Fibroblast of skin of left quadriceps (primary cell): ENCODE data around the gene GDF10.

Source experiments
- DNase-seq, 2 experiments: peaks; one replicate each; pipeline ENCODE4 v3.0.0-alpha.2; 2013; ENCODE audit warnings: low read depth in 2 of 2

The GDF10 gene

GRCh38 chr10:47299611-47300428 lies at the start of gene GDF10:
Gene GDF10 (plus strand): TSS chr10:47300197. CDS start chr10:47300652, 455 bp downstream.
- no peak for DNase-seq

- DNase-seq: no peak
Observed at GRCh38 chr10:47252093-47252780, 47.8 kb upstream of the GDF10 start.

DNA sequence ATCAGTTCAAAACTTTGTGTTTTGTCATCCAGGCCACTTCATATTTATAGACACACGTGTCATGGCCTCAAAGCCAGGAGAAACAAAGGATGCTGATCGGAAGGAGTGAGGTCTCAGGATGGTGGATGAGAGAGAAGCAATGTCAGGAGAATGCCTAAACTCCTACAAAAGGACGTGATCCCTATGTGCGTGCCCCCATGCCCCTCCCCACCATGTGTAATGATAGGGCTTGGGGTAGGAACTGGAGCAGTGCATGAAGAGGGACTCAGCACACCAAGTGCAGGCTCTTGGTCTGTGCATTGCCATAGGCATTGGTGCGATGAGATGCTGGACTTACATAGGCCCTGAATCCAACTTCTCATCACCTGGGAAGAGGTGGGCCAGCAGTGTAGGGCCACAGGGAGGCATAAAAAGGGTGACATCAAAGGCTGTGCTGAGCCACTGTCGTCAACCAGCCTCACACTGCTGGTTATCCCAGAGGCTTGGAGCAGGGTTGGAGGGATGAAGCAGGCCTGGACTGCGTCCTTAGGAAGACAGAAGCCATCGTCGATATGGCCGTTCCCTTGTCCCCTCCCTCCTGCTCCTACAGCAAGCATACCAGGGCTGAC lies 46.9 kb upstream of the GDF10 start:
- DNase-seq: no peak

DNA sequence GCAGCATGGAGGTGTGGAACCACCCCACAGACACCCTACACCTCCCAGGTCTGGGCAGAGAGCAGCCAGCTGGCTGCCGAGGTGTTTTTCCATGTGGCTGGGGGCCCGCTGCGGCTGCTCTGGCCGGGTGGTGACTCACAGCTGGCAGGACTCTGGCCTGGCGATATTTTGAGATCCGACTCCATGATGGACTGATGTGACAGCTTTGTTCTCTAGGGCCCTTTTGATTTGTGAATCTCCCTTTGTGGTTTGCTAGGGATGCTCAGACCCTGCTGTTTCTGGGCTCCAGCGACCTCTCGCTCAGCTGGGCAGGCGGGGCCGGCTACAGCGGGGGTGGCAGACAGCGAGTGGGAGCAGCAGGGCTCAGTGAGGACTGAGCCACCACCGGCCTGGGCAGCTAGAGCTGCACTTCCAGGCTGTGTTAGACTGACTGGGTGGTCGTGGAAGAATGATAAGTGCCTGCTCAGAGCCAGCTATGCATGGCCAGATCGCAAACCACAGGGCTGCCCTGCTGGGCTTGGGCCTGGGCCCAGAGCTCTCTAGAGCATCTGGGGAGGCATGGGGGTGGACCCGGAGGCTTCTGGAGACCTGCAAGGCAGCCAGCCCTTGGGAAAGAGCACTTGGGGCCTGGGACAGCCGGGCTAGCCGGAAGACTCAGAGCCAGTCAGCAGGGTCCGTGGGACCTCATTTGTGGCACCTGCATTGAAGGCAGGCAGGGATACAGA lies 46.2 kb upstream of the GDF10 start:
- DNase-seq: no peak

- no peak for DNase-seq
Observed at GRCh38 chr10:47254611-47255010, 45.4 kb upstream of the GDF10 start.

- DNase-seq: no peak
Observed at GRCh38 chr10:47255033-47255813, 44.8 kb upstream of the GDF10 start.

DNA sequence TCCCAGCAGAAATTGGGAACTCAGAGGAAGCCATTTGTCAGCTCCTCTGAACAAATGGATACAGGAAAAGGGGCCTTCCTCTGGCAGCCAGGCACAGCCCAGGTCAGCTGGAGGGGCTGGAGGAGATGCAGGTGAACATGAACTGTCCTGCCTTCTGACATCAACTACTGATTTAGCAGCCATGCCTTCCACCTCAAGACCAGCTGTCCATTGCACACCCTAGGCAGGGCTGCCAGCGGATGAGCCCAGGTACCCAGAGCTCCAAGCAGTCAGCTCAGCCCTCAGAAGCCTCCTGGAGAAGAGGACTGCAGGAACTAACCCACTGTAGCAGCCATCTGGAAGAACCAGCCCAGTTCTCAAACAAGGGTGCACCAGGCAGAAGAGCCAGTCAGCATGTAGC lies 44.1 kb upstream of the GDF10 start:
- DNase-seq: no peak

GRCh38 chr10:47256751-47257336 lies 43.2 kb upstream of the GDF10 start:
- DNase-seq: no peak

- no peak for DNase-seq
Observed at GRCh38 chr10:47257396-47258120, 42.4 kb upstream of the GDF10 start.

DNA sequence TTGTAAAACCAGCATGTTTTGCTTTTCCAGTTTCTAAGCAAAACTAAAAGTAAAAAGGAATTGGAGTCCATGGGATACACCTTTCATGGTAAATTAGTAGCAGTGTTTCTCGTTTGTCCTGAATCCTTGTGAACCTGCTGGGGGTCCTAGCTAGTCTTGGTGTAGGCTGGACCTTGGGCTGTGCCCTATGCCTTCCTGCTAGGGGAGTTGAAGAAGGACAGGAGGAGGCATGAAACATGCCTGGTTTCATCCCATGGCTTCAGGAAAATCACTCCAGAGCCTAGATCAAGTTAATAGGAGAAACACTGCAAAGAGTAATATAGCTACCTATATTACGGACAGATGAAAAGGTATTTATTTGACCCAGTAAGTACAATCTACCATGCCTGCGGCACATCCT lies 41.1 kb upstream of the GDF10 start:
- no peak for DNase-seq

DNA sequence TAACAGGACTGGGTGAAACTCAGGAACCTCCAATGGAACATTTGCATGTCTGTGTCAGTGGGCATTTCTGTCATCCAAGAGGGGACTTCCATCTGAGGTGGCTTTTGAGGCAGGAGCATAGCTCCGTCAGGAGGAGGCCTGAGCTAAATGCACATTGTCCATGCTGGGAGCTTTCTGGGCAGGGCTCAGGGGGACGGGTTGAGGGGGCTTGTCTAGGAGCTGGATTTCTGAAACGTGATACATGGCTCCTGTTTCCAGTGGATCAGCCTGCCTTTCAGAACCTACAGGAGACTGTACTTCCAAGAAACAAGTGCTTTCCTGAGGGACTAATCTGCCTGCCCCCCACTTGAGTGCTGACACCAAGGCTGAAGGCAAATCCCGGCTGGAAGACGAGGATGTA lies 40.5 kb upstream of the GDF10 start:
- DNase-seq: no peak

GRCh38 chr10:47260505-47261111 lies 39.4 kb upstream of the GDF10 start:
- no peak for DNase-seq

DNA sequence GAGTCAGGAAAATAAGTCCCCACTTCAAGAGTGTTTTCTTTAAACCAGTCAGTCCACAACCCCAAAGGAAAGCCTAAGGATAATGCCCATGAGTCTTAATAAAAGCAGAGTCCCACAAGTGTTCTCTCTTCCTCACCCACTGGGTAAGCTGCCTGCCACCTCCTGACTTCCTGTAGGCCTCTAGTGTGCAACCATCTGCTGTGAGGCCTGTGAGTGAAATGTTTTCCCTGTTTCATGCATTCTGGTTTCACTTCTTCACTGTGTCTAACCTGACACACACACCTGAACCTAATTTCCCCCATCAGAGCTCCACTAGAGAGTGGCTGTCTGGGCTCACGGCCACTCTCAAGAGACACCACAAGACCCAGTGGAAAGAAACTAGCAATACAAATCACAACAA lies 38.9 kb upstream of the GDF10 start:
- no peak for DNase-seq

DNA sequence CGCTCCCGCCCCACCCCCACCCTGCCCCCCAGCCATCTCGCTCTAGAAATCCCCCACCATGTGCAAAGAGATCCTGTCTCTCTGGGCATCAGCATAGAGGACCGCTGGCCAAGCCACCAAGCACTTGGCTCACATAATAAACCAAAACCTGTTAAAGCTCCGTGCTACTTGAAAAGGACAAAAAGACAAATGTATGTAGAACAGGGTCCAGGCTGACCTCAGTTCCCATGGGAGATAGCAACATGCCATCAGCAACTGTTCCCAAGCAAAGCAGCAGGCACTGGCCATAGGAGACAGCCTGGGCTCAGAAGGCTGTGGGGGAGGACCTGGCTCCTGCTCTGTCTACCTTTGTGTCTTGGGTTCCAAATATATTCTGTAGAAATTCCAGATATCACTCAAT lies 38.4 kb upstream of the GDF10 start:
- DNase-seq: no peak

DNA sequence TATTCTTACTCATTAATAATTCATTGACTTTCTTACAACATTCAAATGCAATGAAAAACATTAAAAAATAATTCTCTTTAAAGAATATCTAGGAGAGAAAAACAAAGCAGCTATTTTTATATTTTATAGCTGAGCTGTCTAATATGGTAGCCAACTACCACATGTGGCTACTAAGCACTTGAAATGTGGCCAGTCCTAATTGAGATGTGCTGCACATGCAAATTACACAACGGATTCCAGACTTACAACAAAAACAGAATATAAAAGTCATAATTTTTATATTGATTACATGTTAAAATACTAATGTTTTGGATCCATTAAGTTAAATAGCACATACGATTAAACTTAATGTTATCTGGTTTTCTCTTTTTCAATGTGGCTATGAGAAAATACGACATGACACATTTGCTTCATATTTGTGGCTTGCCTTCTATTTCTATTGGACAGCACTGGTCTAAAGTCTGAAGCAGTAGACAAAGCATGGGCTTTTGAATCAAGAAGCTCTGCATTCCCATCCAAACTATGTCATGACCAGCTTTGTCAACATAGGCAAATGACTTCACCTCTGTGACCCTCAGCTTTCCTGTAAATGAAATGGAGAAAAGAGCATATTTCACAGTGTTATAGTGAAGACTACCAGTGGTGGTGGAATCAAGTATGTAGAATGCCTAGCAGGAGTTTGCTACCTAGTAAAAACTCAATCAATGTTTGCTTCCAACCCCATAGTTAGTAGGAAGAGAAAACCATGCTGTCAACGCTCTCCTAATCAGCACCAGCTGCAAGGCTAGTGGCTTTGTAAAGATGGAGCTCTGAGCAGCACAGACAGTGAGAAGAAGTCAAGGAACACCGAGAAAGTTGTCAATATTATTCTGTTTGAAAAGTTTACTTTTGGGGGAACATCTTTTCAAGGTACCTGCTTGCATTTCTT lies 37.1 kb upstream of the GDF10 start:
- DNase-seq: peak; percentile 10 to 11

DNA sequence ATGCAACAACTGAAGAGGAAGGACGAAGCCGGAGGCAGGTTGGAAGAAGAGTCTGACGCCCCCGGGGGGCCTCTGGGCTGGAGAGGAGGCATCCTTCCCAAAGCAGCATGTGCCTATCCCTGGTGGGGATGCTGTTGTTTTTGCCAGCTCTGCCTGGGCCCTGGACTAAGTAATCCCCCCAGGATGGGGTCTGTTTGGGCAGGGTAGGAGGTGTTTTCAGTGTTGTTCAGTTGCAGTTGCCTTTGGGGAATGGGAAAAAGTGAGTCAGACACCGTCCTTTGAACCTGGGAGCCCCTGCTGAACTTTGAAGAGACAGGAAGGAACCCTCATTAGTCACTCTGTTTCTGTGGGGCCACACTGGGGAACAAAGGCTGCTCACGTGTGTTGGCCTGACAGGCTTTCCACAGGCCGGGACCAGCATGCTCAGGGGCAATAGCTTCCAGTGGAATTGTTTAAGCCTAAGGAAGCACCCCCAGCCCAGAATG lies 35.2 kb upstream of the GDF10 start:
- DNase-seq: no peak

- DNase-seq: no peak
Observed at GRCh38 chr10:47266602-47267001, 33.4 kb upstream of the GDF10 start.

GRCh38 chr10:47268696-47269095 lies 31.3 kb upstream of the GDF10 start:
- DNase-seq: no peak

GRCh38 chr10:47269294-47269693 lies 30.7 kb upstream of the GDF10 start:
- no peak for DNase-seq
